NCI-H128 (cell line): ENCODE results near the gene CUBN.

Experiments
- DNase-seq: peaks from one replicate; lab custom pipeline; 2025; ENCODE audit not compliant: unreplicated experiment; lab: John Stamatoyannopoulos, UW

CUBN gene

GRCh38 chr10:17074541-17074847, 55.1 kb downstream of the CUBN start:
- no peak for DNase-seq

DNA sequence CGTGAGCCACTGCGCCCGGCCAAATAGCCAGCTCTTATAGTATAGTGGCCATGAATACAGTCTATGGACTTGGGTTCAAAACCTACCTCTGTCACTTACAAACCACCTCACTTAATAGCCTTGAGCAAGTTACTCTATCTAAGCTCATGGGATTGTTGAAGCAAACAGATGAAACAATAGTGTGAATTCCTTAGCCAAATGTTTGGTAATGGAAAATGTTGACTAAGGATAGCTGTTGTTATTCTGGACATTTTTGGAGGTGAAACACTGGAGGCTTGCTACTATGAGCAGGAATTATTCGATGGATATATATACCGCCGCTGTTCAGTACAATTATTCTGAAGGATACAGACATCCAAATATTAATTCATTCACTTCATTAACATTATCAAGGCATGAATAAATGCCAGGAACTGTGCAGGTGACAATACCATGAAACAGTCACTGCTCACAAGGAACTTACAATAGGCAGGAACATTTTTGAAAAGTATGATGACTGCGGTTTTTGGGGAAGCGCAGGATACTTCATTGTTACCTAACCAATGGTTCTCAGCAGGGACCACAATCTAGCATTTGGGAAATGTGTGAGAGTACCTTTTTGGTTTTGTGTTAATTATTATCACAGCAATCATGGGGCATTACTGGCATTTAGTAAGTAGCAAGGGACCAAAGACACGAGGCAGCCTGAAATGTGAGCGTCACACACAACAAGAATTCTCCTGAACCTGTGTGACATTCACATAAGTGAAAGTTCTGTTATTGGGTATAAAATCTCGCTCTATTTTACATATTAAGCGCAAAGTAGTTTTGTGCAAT, 55.7 kb downstream of the CUBN start:
- DNase-seq = no peak

DNA sequence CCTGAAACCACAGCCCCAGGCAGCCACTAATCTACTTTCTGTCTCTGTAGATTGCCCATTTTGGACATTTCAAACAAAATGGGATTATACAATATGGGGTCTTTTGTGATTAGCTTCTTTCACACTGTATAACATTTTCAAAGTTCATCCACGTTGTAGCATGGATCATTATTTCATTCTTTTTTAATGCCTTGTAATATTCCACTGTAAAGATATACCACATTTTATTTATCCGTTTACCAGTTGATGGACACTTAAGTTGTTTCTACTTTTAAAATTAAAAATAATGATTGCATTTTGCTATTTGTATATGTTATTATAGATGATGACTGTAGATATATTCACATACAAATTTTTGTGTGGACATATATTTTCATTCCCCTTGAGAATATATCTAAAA, 60.7 kb downstream of the CUBN start:
- no peak for DNase-seq

DNA sequence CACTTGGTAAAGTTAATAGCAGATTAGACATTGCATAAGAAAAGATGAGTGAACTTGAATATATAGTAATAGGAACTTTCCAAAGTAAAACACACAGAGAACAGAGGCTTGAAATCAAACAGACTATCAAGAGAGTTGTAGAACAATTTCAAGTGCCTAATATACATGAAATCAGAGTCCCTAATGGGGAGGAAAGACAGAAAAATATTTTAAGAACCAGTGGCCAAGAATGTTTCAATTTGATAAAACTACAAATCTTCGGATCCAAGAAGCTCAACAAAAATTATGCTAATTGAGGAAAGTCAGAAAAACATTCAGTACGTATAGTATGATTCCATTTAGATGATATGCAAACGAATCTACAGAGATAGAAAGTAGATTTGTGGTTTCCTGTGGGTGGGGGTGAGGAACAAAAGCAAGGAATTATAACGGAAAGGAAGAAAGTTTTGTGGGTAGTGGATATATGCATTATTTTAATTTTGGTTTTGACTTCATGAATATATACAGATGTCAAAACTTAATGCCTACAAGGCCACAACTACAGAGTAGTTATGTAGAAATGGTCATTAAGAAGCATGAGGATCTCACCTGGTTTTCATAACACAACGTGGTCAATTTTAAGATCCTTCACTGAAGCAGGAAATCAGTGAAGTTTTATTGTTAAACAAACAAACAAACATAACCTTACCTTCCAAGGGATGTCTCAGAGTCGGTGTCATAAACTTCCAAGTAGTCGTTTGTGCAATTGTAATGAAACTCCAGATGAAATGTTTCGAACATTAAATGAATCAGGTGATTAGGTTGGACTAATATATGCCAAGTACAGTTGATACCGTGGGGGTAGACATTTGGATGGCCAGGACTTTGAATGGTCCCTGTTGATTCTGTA, 62.0 kb downstream of the CUBN start:
- DNase-seq = no peak

GRCh38 chr10:17066807-17067206, 62.8 kb downstream of the CUBN start:
- no peak for DNase-seq

GRCh38 chr10:17066000-17066399, 63.6 kb downstream of the CUBN start:
- DNase-seq = no peak

DNA sequence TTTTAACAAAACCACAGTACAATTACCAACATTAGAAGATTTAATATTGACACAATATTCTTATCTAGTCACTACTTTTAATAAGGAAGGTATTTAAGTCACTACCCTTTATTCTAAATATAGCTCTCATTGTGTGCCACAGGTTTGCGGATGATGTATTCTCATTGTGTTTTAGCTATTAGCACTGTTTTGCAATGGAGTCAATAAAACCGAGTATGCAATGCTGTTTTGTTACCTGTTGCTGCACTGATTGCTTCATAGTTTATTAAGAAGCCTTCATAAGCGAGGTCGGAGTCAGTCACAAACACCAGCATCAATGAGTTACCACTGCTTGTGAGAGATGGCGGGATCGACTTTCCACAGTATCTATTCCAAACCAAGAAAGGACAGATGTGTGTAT, 64.3 kb downstream of the CUBN start:
- no peak for DNase-seq

GRCh38 chr10:17064435-17064834, 65.2 kb downstream of the CUBN start:
- DNase-seq = no peak

GRCh38 chr10:17062955-17063484, 66.6 kb downstream of the CUBN start:
- no peak for DNase-seq

GRCh38 chr10:17062493-17062892, 67.1 kb downstream of the CUBN start:
- DNase-seq = no peak

GRCh38 chr10:17062009-17062408, 67.6 kb downstream of the CUBN start:
- no peak for DNase-seq

GRCh38 chr10:17061418-17061817, 68.2 kb downstream of the CUBN start:
- no peak for DNase-seq

DNA sequence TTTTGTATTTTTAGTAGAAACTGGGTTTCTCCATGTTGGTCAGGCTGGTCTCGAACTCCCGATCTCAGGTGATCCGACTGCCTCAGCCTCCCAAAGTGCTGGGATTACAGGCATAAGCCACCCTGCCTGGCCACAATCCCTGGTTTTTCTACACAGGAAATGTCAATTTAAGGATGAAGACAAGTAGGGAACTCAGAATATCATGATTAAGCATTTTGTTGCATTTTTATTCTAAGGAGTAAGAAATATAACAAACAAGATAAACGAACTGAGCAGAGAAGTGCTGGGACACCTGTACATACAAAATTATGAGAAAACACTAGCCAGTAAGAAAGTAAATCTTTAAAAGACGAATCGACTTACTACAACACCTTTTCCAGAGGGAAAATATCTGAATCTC, 69.3 kb downstream of the CUBN start:
- DNase-seq = no peak

DNA sequence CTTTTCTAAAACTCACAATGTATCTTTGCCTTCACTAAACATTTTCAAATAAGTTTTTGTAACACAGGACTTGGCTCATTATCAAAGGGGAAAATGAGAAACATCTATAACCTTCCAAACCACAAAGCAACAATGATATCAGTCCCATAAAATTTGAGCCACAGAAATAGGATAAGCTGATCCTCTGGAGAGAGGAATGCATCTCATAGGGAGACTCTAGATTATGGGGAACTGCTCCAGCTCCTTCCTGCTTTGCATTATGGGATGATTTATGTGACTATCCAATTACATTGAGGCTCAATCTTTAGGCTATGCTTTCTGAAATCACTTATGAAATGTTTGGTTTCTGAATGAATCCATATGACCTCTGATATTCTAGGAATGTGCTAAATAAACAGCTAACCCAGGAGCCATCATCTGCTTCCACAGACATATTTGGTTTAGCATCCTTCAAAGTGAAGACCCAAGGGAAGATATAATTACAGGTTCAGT, 70.4 kb downstream of the CUBN start:
- no peak for DNase-seq

DNA sequence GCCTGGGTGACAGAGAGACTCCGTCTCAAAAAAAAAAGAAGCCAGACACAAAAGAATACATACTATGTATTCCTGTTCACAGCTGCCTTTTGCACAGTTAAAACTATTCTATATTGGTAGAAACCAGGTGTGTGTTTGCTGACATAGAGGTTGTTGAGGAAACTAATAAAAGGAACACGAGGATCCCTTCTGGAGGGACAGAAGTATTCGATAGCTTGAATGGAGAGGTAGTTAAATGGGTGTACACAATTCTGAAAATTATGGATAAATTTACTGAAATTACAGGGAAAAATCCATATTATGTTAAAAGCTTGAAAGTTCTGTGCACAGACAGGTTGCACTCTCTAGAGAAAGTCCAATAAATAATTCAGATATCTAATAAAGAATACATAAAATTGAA, 71.5 kb downstream of the CUBN start:
- DNase-seq = no peak

DNA sequence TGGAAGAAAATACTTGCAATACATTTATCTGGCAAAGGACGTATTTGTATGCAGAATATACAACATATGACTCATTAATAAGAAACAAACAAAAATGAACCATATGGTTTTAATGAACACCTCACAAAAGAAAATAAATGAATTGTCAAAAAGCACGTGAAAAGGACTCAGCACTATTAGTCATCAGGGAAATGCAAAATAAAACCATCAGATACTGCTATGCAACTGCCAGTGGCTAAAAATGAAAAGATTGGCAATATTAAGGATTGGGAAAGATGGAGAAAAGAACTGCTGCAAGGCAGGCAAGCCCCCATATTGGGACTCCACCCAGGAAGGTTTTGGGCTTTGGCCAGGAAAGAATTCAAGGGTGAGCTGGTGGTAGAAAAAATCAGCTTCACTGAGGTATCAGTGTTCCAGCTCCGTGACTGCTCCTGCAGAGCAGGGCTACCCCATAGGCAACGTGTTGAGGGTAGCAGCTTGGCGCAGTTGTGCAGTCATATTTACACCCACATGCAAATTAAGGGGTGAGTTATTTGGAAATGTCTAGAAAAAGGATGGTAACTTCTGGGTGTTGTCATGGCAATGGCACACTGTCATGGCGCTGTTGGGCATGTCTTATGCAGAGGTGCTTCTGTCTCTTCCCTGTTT, 72.7 kb downstream of the CUBN start:
- no peak for DNase-seq

GRCh38 chr10:17053513-17053912, 76.1 kb downstream of the CUBN start:
- no peak for DNase-seq

- DNase-seq = no peak
Measured at GRCh38 chr10:17053061-17053460, 76.5 kb downstream of the CUBN start.

GRCh38 chr10:17051851-17052250, 77.8 kb downstream of the CUBN start:
- no peak for DNase-seq

GRCh38 chr10:17049195-17049594, 80.4 kb downstream of the CUBN start:
- DNase-seq = no peak

DNA sequence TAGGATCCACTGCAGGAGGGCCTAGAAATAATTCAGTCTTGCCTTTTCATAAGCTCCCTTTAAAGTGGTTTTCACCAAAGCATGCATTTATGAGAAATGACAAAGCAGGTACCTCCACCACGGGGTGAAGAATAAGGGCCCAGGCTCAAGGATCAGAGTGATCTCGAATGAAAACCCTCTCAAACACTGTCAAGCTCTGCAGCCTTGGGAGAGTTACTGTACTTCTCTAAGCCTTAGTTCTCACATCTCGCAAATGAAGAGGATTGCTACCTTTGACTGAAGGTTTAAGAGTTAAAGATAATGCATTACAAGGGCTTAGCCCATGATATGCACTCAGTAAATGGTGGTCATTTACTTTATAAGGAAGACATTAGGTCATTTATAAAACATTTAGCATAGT, 81.7 kb downstream of the CUBN start:
- DNase-seq = no peak

- DNase-seq = no peak
Measured at GRCh38 chr10:17046989-17047388, 82.6 kb downstream of the CUBN start.
